Activated CD4-positive, alpha-beta T cell treated with anti-CD3 and anti-CD28 coated beads, Interleukin-2, amount 50 U/mL, for 4 hours (primary cell): ENCODE measurements around the gene MAFG.

Experiments used
- DNase-seq, 2 experiments: peaks; one replicate each; pipeline ENCODE4 v3.0.0-alpha.2; 2020

The MAFG gene

DNA sequence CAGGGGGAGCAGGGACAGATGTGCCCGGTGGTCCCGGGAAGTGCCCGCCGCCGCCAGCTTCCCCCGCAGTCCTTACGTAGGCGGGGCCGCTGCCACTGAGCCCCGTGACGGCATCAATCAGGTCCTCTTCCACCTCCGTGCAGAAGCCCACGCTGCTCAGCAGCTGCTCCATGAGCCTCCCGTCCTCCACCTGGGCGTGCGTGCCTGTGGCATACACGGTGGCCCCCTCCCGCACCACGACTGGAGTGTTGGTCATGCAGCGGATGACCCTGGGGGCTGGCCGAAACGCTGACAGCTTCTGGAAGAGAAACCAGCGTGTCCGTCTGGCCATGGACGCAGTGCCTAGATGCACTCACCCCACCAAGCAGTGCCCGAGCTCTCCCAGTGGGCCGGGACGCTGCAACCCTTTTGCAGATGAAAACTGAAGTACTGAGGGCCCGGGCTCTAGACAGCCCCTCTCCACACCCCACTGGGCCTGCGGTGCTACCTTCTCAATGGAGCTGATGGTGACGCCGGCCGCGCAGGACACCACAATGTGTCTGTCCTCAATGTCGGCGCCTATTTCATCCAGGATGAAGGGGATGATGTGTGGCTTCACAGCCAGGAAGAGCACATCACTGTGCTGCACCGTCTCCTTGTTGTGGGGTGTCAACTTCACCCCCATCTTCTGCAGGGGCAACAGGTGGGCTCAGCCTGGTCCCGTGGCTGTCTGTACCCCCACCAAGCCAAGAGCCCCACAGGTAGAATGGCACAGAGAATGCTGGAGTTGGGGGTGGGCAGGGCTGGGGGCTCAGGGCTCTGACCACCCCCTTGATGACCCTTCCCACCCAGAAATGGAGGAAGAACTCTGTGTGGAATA lies 7.5 kb upstream of the MAFG start:
- no peak for DNase-seq

DNA sequence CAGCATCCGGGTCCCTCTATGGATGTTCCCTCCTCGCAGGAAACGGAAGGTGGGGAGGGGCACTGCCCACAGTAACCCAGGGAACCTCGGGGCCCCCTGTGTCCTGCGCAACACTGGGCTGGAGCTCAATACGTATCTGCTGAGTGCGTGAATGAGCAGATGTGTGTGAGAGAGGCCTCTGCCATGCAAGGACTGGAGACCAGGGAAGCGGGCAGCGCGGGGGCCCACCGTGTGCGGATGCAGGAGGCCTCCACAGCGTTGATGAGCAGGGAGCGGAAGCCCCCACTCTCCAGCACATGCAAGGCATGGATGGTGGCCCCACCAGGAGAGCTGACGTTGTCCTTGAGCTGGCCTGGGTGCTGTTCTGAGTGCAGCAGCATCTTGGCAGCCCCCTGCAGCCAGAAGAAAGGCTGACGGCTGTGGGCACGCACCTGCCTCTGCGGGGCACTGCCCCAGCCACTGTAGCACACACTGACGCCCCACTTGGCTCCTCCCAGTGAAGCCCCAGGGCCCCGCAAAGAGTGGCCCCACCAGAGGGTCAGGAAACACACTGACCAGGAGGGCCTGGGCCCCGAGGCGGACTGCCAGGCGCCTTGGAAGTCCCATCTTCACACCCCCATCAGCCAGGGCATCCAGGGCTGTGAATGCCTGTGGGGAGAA lies 6.7 kb upstream of the MAFG start:
- DNase-seq = no peak

DNA sequence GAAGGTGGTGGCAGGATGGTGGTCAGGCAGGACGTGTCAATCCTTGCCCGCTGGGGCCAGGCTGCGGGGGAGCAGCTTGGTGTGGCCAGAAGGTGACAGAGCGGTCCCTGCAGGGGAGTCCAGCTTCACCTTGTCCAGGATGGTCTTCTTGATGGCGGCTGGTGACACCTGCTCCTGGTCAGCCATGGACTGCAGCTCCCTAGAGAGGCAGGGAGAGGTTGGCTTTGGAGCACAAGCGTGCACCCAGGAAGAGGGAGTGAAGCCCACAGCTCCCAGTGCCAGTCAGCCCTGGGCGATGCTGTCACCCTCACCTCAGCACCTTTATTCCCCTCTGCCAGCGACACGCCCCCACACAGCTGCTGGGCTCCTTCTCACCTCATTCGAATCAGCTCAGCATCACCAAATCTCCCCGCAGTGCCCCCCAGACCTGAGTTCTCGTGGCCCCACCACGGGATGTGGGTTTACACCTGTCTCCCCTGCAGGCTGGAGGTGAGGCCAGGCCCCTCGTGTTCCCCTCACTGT lies 5.7 kb upstream of the MAFG start:
- DNase-seq = no peak

DNA sequence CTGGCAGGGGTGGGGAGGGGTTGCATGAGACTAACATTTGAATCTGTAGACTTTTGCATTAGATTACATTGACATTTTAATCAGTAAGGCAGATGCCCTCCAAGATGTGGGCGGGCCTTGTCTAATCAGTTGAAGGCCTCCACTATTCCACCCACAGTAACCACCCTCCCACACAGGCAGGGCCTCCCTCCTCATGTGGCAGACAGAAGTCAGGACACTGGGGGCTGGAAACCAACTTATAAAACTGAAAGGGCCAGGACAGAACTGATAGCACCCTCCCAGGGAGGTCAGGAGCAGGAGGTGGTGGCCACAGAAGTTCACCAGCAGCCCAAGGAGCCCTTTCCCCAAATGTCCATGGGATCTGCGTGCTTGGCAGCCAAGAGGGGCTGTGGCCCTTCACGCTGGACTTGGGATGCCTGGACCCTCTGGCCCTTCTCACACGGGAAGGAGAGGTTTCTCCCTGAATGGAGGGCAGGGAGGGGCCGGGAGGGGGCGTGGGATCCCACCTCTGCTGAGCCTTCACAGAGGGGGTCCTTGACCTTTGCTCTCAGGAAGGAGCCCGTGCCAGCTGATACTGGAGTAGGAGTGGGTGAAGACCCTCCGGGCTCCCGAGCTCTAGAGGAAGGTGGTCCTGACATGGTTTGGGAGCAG lies 4.9 kb upstream of the MAFG start:
- no peak for DNase-seq

DNA sequence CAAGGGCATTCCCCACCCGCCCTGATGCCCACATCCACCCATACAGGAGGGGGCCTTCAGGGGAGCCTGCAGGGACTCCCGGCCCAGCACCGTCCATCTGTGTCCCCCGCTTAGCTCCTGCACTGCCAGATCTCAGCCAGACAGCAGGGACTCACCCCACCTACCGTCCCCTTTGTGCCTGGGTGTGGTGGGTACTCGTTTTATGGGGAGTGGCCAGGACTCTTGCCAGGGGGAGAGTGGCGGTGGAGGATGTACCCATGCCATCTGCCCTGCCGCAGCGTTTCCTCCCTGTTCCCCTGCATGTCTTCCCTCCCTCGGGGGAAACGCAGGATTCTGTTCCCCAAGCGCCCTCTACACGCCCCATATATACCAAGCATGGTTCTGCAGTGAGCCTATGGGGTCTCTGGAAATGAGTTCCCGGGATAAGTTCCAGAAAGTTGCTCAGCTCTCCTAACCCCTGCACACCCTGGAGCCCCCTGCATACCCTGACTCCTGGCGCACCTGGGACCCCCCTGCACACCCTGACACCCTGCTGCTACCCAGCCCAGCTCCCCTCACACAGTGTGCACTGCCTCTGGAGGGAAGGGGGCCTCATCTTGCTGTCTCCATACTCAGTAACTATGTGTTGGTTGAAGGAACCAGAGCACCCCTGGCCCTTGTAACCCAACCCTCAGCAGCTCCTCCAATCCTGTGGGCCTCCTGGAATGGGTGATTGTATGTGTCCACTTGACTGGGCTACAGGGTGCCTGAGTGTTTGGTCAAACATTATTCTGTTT lies 4.2 kb upstream of the MAFG start:
- no peak for DNase-seq

DNA sequence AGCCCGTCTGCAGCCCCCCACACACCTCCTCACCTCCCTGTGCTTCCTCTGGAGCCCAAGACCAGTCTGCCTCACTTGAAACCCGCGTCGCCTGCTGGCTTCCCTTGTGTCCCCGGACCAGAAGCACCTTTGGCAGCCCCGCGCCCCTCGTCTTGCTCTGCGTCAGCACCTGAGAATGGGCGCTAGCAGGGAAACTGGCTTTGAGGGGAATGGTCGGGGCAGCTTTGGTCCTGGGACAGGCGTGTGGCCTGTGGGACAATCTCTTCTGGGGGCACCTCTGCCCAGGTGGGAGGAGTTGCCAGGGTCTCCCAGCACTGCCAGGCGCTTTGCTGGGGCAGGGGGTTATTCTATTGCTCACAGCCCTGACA lies 3.6 kb upstream of the MAFG start:
- no peak for DNase-seq

DNA sequence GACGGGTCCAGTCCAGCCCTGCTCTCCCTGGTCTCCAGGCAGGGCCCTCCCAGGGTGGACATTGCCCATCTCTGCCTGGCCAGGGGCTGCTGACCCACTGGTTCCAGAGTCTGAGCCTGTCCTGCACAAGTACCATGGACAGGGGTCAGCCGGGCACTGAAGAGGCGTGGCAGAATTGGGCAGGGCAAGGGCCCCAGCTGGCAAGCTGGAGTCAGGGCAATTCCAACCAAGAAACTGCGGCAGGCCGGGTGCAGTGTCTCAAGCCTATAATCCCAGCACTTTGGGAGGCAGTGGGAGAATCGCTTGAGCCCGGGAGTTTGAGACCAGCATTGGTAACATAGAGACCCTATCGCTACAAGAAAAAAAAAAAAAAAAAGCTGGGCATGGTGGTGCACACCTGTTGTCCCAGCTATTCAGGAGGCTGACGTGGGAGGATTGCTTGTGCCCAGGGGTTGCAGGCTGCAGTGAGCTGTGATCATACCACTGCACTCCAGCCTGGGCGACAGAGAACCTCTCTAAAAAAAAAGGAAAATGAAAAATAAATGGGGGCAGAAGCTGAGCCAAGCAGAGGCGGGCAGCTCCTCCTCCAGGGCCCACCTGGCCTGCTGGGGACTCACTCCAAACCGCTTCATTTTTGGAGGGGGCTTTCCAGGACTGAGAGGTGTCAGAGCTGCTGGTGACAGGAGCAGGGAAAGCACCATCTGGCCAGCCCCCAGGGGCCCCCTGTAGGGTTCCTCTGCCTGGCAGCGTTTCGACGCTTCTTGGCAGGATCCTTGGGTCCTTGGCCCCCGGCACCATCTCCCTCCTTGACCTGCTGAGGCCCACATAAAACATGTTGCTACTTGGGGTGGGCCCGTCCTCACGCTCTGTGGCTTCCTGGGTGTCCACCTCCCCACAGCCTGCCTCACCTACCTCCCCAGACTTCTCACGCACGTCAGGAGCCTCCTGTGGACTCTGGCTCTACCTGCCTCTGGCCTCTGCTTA lies 2.9 kb upstream of the MAFG start:
- DNase-seq = no peak

DNA sequence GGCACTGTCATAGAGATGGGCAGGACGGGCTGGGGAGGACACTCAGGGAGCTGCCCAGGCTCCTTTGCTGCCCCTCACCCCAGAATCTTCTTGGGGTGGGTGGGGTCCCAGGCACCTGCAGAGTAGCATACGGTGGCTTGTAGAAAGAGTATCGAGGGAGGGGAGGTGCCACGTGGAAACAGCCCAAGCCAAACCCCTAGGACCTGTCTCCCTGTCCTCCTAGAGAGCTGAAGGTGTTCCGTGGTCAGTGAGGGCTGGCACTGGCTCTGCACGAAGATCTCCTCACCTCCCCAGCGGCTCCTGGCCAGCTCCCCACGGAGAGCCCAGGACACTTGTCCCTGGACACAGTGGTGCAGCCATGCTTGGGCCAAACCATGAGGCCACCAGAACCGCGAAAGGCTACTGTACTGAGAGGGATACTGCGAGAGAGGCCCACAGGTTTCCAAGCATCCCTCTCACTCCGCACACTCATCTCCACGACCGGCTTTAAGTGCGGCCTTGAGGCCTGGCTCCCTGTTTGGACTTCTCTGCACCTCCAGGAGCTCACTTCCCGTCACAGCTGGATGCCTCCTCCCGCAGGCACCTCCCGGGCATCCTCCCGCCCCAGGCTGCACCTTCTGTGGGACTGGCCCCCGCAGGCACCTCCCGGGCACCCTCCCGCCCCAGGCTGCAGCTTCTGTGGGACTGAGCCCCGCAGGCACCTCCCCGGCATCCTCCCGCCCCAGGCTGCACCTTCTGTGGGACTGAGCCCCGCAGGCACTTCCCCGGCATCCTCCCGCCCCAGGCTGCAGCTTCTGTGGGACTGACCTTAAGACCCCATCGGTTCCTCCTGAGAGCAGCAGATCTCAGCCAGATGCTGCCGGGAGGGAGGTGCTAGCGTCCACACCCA lies 2.0 kb upstream of the MAFG start:
- DNase-seq = no peak

DNA sequence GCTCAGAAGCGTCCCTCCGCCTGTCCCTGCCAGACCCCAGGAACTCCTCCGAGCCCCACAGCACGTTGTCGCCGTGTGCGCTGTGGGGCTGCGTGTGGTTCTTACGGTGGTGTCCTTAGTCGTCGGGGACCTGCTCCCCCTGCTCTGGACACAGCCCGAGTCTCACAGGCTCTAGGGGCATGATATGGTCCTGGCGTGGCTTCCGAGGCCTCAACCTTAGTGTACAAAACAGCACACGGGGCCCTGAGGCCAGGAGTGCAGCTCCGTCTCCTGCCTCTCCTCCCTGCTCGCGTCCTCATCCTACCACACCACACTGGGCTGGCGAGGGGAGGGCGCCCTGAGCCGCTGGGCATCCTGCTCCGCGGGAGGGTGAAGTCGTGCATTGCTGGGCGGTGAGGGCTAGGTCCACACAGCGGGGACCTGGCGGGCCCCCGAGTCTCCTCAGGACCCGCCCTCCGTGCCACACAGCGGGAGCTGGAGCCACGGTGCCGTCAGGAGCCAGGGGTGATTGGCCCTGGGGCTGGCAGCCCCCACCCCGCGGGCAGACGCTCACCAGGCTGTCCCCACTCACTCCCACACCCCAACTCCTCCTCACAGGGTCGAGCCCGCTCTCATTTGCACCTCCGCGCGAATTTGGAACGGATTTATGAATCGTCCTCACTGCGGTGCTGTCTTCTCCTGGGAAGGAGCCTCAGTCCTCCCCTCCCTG lies 1.2 kb upstream of the MAFG start:
- DNase-seq = no peak

DNA sequence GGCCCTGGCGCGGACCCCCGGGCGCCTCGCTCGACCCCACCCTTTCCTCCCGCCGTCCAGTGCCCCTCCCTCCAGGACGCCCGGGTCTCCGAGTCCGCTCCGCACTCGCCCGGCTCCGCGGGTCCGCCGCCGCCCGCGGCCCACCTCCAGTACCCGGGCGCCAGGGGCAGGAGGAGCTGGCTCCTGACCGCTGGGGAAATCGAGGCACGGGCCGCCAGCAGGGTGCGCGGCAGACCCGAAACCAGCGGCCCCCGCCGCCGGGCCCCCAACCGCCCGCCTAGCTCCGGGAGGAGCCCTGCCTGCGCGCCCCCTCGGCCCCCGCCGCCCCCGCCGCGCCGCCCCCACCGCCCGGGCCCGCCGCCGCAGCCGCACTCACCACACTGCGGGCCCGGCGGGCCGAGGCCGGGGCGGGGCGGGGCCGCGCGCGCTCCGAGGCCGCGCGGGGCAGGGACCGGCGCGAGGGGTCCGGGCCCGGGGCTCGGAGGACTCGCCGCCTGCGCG lies 333 bp downstream of the MAFG start:
- peak in 1 of 2 experiments; percentile 31 for DNase-seq

DNA sequence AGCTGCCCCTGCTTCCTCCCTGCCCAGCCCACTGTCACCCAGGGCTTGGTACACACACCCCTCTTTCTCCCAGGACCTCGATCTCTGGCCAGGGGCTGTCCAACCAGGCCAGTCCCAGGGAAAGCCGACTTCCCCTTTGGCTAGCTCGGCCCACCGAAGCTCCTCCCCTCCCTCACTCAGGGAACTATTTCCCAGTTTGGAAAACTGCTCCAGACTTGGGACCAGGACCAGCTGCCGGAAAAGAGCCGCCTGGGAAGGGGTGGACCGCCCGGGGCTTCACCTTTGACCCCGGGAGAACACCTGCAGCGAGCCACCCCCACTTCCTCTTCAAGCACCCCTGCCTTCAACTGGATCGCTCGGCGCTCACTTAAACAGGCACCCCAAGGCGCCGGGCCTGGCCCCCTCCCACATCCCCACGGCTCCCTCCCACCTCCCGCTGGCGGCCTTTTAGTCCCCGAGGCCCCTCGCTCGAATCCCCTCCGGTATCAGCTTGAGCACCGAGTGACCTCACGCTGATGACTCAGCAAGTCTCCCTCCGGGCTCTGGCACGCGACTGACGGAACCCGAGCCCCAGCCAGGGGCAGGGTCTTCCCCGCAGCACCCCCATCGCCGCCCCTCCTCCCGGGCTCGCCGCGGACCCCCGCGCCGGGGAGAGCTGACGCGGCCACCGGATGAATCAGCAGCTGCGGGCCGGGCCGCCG lies 934 bp downstream of the MAFG start:
- peak; percentile 50 to 60 for DNase-seq

DNA sequence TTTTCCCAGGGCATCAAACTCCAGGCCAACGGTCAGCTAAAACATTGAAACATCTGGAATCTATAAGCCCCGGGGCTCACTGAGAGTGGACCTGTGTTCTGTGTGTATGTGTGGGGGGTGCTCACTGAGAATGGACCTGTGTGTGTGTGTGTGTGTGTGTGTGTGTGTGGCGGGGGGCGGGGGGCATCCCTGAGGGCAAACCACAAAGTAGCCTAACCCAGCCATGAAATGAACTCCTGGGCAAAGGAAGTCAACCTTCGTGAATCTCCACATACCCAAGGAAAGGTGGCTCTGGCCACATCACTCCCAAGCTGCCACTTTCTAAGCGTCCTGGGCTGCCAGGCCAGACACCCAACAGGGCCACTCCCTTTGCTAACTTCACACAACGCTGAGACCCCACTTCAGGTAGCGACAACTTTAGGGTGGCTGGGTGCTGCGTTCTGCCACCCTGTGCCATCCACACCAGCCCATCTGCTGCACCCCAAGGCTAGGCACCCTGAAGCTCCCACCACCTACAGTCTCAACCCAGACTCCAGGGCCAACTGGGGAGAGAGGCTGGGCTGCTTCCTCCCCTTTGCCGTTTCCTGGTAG lies 1.6 kb downstream of the MAFG start:
- DNase-seq = no peak

DNA sequence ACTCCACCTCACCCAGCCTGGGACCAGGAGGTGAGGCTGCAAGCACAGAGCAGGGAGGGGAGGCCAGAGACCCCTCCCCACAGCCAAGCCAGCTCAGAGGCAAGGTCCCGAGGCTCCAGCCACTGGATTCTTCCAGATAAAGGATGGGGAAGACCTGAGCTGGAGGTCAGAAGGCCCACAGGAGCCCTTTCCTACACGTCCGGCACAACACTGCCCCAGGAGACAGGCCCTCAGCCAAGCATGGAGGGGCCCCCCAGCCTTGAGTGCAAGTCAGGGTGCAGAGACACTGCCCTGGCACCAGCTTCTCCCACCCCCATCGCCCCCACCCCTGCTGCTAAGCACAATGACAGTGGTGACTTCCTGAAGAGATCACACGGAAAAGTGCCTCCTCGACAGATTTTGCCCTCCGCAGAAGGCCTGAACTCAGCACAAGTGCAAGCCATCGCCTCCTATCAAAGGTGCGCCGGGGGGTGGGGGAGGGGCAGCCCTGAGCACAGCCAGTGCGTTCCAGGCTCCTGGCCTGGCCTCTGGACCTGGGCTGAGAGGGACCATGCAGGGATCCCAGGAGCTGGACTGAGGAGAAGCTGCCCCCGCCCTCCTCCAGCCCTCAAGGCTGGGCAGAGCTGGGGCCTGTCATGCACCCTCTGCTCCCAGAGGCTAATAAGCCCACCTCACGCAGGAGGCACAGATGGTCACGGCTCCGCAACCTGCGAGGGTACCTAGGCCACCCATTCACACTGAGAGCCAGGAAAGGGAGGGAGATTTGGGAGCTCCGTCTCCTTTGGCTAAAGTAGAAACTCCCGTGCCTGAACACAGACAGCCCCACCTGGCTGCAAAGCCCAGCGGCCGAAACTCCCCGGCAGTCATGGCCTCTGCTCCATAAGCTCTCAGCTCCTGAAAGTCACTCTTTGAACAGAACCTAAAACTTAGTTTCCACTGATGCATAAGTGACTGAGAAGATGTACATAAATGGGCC lies 2.7 kb downstream of the MAFG start:
- DNase-seq = no peak

DNA sequence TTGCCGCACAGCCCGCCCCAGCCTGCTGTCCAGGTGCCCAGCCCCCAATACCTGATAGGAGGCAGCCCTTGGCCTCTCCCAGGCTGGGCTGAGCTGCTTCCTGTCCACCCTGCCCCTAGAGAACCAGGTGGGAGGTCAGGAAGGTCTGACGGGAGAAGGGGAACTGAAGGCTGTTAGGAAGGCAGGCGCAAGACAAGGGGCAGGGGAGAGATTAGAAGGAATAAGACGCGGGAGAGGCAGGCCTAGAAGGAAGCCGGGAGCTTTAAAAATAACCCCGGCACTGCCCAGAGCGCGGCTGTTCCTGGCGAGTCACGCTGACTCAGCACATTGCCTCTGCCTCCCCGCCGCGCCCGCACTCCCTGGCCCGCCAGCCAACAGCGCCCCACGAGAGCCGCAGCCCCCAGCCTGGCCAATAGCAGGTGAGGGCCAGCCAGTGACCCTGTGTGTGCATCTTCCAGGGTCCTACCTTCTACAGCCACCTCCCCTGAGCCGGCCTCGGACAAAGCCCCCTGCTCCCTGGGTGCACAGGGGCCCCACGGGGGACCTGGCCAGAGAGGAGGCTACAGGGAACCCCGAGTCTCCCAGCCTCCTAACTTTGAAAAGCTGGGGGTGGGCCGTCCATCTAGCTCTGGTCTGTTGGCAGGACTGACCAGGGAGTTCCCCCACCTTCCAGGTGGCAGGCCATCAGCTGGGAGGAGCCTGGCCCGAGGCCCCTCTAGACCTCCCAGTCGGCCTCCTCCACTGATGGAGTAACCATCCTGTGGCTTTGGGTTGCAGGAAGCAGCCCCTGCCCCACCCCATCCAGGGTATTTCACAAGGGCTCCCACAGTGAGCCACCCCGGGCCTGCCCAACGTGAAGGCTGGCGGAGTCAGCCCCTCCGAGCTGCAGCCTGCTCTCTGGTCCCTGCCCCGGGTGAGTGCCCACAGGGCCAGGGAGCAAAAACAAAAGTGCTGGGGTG lies 4.0 kb downstream of the MAFG start:
- no peak for DNase-seq

DNA sequence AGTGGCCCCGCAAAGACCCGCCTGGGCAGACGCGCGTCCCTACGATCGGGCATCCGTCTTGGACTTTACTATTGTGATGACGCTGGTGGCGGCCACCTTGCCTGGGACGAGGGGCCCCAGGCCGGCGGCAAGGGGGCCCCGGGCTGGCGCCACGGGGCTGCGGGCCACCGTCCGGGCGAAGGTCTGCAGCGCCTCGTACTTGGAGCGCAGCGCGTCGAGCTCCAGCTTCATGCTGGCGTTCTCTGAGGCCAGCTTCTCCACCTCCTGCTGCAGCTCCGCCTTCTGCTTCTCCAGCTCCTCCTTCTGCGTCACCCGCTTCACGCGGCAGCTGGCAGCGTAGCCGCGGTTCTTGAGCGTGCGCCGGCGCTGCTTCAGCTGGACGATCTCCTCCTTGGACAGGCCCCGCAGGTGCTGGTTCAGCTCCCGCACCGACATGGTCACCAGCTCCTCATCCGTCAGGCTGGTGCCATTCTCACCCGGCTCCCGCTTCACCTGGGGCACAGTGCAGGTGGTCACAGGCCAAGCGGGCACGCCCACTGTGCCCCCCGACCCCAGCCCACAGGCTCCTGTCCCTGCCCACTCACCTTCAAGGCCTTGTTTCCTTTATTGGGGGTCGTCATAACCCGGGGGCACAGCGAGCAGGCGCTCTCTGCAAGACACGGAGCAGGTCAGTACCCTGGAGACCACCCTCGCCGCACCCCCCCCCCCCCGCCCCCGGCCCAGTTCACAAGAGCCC lies 4.8 kb downstream of the MAFG start:
- DNase-seq = no peak
